SJSA1 (cell line): ENCODE results near the gene CCL21. TPM values are rescaled to one million over a fixed set of nuclear protein-coding genes. Genes with fewer than 3 reads are reported as not detected.
A peak's percentile ranks its signal among the peaks of the same experiment; 100 is the strongest.

Experiments used
- DNase-seq, 2 experiments: peaks; one replicate each; pipeline ENCODE4 v3.0.0-alpha.2; 2015 to 2020; ENCODE audit warnings: low spot score in 2 of 2, low read depth in 1 of 2
- H3K27ac ChIP-seq: fragments of 250-450 bp; sonication (Bioruptor Pico); 2 replicates; pipeline ENCODE4 v1.5.1; 2020; ENCODE audit warnings: mild to moderate bottlenecking, moderate library complexity
- H3K27me3 ChIP-seq: fragments of 250-450 bp; sonication (Bioruptor Pico); replicated peaks from 2 replicates; pipeline ENCODE4 v1.5.1; 2020; ENCODE audit warnings: mild to moderate bottlenecking, moderate library complexity
- H3K36me3 ChIP-seq: fragments of 250-450 bp; sonication (Bioruptor Pico); 2 replicates; pipeline ENCODE4 v1.5.1; 2020; ENCODE audit warnings: mild to moderate bottlenecking
- H3K4me1 ChIP-seq: fragments of 250-450 bp; sonication (Bioruptor Pico); replicated peaks from 2 replicates; pipeline ENCODE4 v1.6.1; 2021; ENCODE audit warnings: mild to moderate bottlenecking
- H3K4me3 ChIP-seq: fragments of 250-450 bp; sonication (Bioruptor Pico); 2 replicates; pipeline ENCODE4 v1.5.1; 2020; ENCODE audit warnings: mild to moderate bottlenecking
- H3K9me3 ChIP-seq: fragments of 250-450 bp; sonication (Bioruptor Pico); replicated peaks from 2 replicates; pipeline ENCODE4 v1.5.1; 2020; ENCODE audit warnings: mild to moderate bottlenecking
- total RNA-seq: library from RNA; depleted of rRNA; stranded (reverse); fragments of >200 nt; shearing (Covaris generic); gene quantifications from 2 replicates; pipeline ENCODE4 v1.2.3, GENCODE V29; 2014; rRNA removed

The CCL21 gene
- total RNA-seq, 1 experiment from 2014 or later, result not detected

DNA sequence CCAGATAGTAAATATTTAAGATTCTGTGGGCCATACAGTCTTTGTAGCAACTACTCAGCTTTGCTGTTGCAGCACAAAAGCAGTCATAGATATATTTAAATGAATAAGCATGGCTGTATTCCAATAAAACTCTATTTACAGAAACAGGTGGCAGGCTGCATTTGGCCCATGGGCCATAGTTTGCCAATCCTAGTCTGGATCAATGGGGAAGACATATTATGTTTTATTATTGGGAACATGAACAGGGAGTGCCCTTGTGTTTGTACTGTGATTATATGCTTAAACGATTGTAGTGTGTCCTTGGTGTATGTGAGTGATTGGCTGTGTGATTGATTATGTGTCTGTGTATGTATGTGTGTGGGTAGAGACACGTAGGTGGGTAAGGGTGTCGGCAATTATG is 35.5 kb downstream of the CCL21 start:
- Histone ChIP-seq H3K27ac (no peak overlapping the region), H3K36me3 (no peaks in the 10 kb centered on the region), H3K27me3 (no peaks in the 10 kb centered on the region), H3K4me1 (no peaks in the 10 kb centered on the region), H3K4me3 (no peak overlapping the region), H3K9me3 (no peaks in the 10 kb centered on the region)
- no peak for DNase-seq

GRCh38 chr9:34671307-34671706 is 38.6 kb downstream of the CCL21 start:
- no peaks in the 10 kb centered on the region; the same call in 1 of the 2 replicates for H3K4me1 ChIP-seq
- H3K36me3 ChIP-seq, result no peaks in the 10 kb centered on the region
- no peaks in the 10 kb centered on the region for H3K9me3 ChIP-seq
- no peak for DNase-seq
- no peak overlapping the region for H3K27ac ChIP-seq
- H3K4me3 ChIP-seq, result no peak overlapping the region
- H3K27me3 ChIP-seq, result no peaks in the 10 kb centered on the region

DNA sequence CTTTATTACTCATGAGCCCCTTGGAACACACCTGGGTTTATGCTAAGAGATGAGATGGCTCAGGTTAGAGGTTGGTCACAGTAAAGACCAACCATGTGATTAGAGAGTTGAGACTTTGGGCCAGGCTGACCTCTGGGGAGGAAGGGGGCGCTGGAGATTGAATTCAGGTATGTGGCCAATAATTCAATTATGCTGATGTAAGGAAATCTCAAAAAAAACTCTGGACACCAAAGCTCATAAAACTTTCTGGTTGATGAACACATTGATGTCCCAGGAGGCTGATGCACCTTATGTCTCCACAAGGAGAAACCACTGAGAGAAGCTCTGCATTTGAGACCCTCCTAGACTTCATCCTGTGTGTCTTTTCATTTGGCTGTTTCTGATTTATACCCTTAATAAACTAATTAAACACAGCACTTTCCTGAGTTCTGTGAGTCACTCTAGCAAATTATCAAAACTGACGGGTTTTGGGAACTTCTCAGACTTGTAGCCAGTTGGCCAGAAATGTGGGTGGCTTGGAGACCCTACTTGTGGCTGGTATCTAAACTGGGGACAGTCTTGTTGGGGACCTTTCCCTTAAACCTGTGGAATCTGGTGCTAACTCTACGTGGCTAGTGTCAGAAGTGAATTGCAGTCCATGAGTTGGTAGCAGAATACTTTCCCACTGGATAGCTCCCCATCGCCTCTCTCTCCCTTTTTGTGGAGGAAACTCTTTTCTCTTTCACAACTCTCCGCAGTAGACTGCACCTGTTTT is 40.0 kb downstream of the CCL21 start:
- DNase-seq, result no peak
- Histone ChIP-seq H3K36me3 (no peaks in the 10 kb centered on the region), H3K4me1 (peaks cover 2% of the 10 kb centered on the region; the same call in 1 of the 2 replicates), H3K9me3 (no peaks in the 10 kb centered on the region), H3K27ac (no peak overlapping the region), H3K27me3 (no peaks in the 10 kb centered on the region), H3K4me3 (no peak overlapping the region)

- Histone ChIP-seq H3K4me3 (peak overlapping the region; percentile 68), H3K9me3 (no peaks in the 10 kb centered on the region), H3K27ac (peak overlapping the region; percentile 95), H3K36me3 (no peaks in the 10 kb centered on the region), H3K4me1 (peaks cover 4% of the 10 kb centered on the region; the same call in 1 of the 2 replicates), H3K27me3 (no peaks in the 10 kb centered on the region)
- peak; percentile 74 to 88 for DNase-seq
Observed at GRCh38 chr9:34665381-34666250, 44.3 kb downstream of the CCL21 start.

DNA sequence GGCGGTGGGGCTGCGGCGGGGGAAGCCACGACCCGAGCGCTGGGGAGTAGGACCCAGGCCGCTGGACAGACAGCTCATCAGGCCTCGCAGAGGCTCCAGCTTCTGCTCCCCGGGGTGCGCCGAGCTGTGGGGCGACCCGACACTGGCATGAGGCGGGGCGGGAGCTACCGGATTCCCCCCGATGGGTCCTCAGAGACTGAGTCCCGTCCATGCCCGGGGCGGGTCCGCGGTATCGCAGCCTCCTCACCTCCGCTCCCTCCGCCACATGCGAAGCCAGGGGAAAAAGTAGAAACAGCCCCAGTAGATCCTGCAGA is 44.9 kb downstream of the CCL21 start:
- H3K27me3 ChIP-seq, result no peaks in the 10 kb centered on the region

DNA sequence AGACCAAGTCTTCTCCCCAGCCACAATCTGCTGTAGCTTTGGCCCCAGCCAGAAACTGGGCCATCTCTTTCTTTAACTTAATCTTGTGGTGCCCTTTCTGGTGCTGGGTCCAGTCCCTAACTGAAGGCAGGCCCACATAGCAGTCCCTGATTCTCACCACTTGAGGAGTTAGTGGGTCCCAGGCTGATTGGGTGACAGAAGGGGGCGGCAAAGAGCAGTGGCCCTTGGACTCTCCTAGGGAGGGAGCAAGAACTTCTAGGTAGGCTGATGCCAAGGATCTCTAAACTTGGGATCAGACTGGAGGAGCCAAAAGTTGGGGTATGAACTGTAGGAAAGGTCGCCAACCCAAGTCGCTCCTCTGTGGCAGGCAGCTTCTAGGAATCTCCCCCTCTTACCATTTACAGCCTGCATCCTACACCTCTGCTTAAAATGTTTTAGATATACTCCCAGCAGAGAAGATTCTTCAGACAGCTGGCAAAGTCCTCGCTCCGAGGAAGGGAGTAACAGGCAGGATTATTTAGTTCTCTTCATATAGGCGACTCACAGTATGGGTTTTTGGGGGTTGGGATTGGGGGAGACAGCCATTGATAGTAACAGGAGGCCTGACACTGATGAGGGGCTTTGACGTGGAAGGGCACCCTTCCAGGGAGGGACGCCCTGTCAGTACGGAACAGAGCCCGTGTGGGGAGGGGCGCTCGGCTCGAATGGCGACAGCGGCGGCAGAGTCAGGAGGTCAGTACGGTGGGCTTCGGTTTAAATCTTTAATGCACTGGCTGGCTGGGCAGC is 45.5 kb downstream of the CCL21 start:
- DNase-seq, result peak; percentile 29 to 50

More for the DNA sequence above, 44.9 kb downstream of the CCL21 start:
- Histone ChIP-seq H3K36me3 (no peaks in the 10 kb centered on the region), H3K9me3 (no peaks in the 10 kb centered on the region), H3K4me3 (peak overlapping the region; percentile 21; the same call in 1 of the 2 replicates), H3K27ac (no peak overlapping the region), H3K4me1 (peaks cover 4% of the 10 kb centered on the region; the same call in 1 of the 2 replicates)
- peak in 1 of 2 experiments; percentile 7 for DNase-seq

GRCh38 chr9:34663303-34663605 is 46.7 kb downstream of the CCL21 start:
- Histone ChIP-seq H3K36me3 (no peaks in the 10 kb centered on the region), H3K27me3 (no peaks in the 10 kb centered on the region), H3K4me1 (peaks cover 4% of the 10 kb centered on the region; the same call in 1 of the 2 replicates), H3K4me3 (no peak overlapping the region), H3K9me3 (no peaks in the 10 kb centered on the region), H3K27ac (no peak overlapping the region)
- no peak for DNase-seq

More for the DNA sequence above, 45.5 kb downstream of the CCL21 start:
- H3K4me3 ChIP-seq, result peak overlapping the region; percentile 21; the same call in 1 of the 2 replicates
- H3K4me1 ChIP-seq, result peaks cover 4% of the 10 kb centered on the region; the same call in 1 of the 2 replicates
- H3K27me3 ChIP-seq, result no peaks in the 10 kb centered on the region
- H3K27ac ChIP-seq, result no peak overlapping the region
- H3K36me3 ChIP-seq, result no peaks in the 10 kb centered on the region
- no peaks in the 10 kb centered on the region for H3K9me3 ChIP-seq

DNA sequence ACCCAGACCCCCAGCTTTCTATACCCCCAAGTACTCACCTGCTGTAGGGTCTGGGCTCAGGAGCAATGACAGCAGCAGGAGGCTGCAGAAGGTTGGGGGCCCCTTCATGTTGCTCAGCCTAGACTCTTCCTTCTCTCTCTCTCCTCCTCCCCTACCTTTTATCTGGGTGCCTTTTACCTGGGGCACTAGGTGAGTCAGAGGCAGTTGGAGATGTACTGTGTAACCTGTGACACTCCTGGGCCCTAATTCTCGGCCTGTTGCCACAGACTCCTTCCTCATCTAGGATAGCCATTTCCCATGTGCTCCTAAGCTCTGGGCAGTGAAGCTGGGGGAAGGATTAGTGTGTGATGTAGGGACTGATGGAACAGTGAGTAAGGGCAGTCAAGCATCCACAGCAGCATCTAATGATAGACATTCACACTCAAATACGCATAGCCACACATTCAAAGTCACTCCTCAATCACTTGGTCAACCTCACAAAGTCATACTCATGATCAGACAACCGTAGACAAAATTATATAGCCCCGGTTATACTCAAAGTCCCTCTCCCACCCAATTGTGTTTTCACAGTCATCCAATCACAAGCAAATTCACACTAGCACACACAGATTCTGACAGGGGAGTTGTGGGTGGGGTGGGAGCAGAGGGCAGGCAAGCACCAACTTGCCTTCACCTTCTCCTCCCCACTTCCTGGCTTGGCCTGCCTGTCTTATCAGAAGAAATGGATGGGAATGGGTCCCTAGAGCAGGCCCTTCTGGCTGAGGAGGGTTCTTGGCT is 47.2 kb downstream of the CCL21 start, which contains the start of gene CCL27:
CCL27 (minus strand) TSS at position 132 of the 777 bp plus-strand sequence; CDS start at position 108, 24 bp downstream.
- no peak within 1 kb of the TSS for H3K27ac ChIP-seq
- DNase-seq, result no peak
- H3K27me3 ChIP-seq, result no peaks in the 10 kb centered on the region
- no peaks in the 10 kb centered on the region for H3K9me3 ChIP-seq
- peaks cover 4% of the 10 kb centered on the region; the same call in 1 of the 2 replicates for H3K4me1 ChIP-seq
- no peak within 1 kb of the TSS for H3K4me3 ChIP-seq
- H3K36me3 ChIP-seq, result no peaks in the 10 kb centered on the region

DNA sequence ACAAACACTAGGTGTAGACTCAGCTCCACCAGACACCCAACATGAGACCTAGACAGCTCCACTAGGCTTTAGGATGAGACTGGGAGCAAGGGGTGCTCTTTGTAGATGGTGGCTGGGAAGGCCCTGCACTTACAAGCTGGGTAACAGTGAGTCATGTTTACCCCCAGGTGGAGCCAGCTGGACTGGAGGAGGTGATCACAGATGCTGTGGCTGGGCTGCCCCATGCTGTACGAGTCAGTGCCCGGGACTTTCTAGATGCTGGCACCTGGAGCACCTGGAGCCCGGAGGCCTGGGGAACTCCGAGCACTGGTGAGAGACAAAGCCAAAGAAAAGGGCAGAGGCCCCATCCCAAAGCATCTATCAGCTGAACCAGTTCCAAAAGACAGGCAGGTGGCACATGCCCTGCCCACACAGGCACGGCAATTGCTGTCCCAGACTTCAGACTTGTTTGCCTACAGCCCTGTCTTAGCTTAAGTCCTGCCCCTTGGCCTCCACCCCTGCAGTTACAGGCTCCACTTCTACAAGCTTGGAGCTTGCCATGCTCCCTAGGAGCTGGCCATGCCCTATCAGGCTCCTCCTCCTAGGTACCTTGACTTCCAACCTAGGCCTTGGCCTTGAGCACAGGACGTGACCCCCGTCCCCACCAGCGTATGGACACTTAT is 50.2 kb downstream of the CCL21 start:
- DNase-seq, result no peak
- no peaks in the 10 kb centered on the region for H3K27me3 ChIP-seq
- no peaks in the 10 kb centered on the region for H3K36me3 ChIP-seq
- no peak overlapping the region for H3K4me3 ChIP-seq
- H3K9me3 ChIP-seq, result no peaks in the 10 kb centered on the region
- no peaks in the 10 kb centered on the region; the same call in 1 of the 2 replicates for H3K4me1 ChIP-seq
- H3K27ac ChIP-seq, result no peak overlapping the region

Other genes with a start within 250 kb of the CCL21 start
- not detected in 2 replicates for gene ENHO, start 187.1 kb downstream of the CCL21 start, total RNA-seq
- gene CNTFR, start 120.4 kb downstream of the CCL21 start, total RNA-seq, result not detected in 2 replicates
- 12.3 and 15.6 TPM in 2 replicates for gene RPP25L, start 98.0 kb downstream of the CCL21 start, total RNA-seq
- gene DCTN3, start 89.6 kb downstream of the CCL21 start, total RNA-seq, result 70.6 and 110 TPM in 2 replicates
- gene ARID3C, start 81.1 kb downstream of the CCL21 start, total RNA-seq, result not detected in 2 replicates
- 31.9 and 38.6 TPM in 2 replicates for gene SIGMAR1, start 72.3 kb downstream of the CCL21 start, total RNA-seq
- 7.7 and 9.0 TPM in 2 replicates for gene GALT, start 63.5 kb downstream of the CCL21 start, total RNA-seq
- gene IL11RA, start 58.0 kb downstream of the CCL21 start, total RNA-seq, result 16.4 and 34.4 TPM in 2 replicates
- gene CCL27, start 47.5 kb downstream of the CCL21 start, total RNA-seq, result not detected in 2 replicates
- gene CCL19, start 18.9 kb downstream of the CCL21 start, total RNA-seq, result not detected in 2 replicates
- not detected in 2 replicates for gene PHF24, start 248.1 kb upstream of the CCL21 start, total RNA-seq